PC-3 (cell line): ENCODE data around the gene CCDC82.

ENCODE experiments used
- CTCF ChIP-seq: fragments of 300-600 bp; sonication (generic); conservative IDR thresholded peaks from 2 replicates; pipeline ENCODE4 v1.5.1; 2017; ENCODE audit warnings: antibody characterized with exemption, low read depth, mild to moderate bottlenecking, low read length
- EZH2 ChIP-seq: fragments of 300-600 bp; sonication (generic); IDR thresholded peaks from one replicate; pipeline ENCODE4 v1.6.1; 2017; ENCODE audit warnings: antibody characterized with exemption, mild to moderate bottlenecking, low read length; ENCODE audit not compliant: unreplicated experiment

DNA sequence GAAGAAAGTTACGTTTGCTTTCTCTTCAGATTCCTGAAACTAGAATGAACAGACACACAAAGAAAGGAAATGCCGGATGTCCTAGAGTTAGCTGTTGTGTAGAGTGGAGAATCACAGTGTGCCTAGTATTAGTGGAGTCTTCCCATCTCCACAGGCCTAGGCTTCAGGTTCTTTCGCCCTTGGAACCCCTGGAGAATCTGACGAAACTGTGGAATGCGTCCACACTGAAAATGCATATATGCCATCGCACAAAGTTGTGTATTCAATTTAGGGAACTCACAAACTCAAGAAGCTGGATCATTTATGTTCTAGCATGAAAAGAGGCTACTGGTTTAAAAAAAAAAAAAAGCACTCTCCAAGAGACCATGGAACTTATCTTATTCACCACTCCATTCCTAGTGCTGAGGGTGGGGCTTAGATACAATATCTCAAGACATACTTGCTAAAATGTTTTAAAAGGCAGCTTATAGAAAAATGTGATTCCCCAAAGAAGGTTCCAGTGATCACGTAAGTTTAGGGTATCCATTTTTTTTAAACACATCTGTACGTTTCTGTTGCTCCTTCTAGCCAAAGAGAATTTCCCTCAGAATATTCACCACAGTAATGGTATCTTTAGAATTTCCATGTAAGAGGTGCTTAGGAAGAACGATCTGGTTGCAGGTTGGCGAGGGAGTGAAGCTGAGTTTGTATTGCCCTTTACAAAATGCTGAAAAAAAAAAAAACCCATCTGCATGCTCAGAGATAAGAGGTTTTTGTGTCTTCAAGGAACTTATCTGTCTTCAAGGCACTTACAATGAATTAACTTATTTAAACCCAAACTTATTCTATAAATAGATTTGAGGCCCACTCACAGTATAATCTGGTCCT is 66.7 kb downstream of the CCDC82 start:
- TF ChIP-seq CTCF (no peak), EZH2 (no peak)
